ENCODE data around the gene MYMX.

- TF ChIP-seq CTCF (IDR thresholded peaks at IDR 0.05; ENCODE audit: poor library complexity, severe bottlenecking) = no peak
- TF ChIP-seq POLR2AphosphoS5 (IDR thresholded peaks at IDR 0.05) = no peak
- no peak for TF ChIP-seq EZH2 (IDR thresholded peaks at IDR 0.05; ENCODE audit: borderline replicate concordance, insufficient read depth, low read length, poor library complexity, severe bottlenecking)
- no peak for TF ChIP-seq TAF1 (IDR thresholded peaks at IDR 0.05; ENCODE audit: low read depth)
- TF ChIP-seq REST (IDR thresholded peaks at IDR 0.05; ENCODE audit: borderline replicate concordance) = no peak
- no peak for TF ChIP-seq EP300 (conservative IDR thresholded peaks at IDR 0.05; ENCODE audit: poor library complexity, severe bottlenecking)
- no peak for TF ChIP-seq RAD21 (conservative IDR thresholded peaks at IDR 0.05)
Observed at GRCh38 chr6:44225579-44226325, 9.0 kb downstream of the MYMX start.

All from neural cell (in vitro differentiated cells).